HCT116 (cell line): ENCODE data around the gene MAPK8IP3. TPM values are rescaled to one million over a fixed set of nuclear protein-coding genes. Genes with fewer than 3 reads are reported as not detected.

ENCODE experiments used
- ATAC-seq: fragments of 200-7000 bp; cut with Tn5 transposase; 2 replicates; pipeline ENCODE4 v1.9.1; 2020; ENCODE audit warnings: mild to moderate bottlenecking, moderate library complexity
- BruUV-seq: library from RNA; stranded (reverse); fragments of 400-500 nt; replicated peaks from 2 replicates; lab custom pipeline; 2021; lab: Mats Ljungman, UMichigan
- CTCF ChIA-PET: fragments of 300-600 bp; sonication (Branson Sonifier 250); formaldehyde crosslinking; loops from one replicate; lab custom pipeline; 2021; ENCODE audit warnings: antibody characterized with exemption; lab: Charles Lee
- POLR2A ChIA-PET: fragments of 300-600, 350-600 bp; sonication (Branson Sonifier 250); formaldehyde crosslinking; loops from one replicate; lab custom pipeline; 2021; ENCODE audit warnings: antibody characterized with exemption; lab: Charles Lee
- RAD21 ChIA-PET, 2 experiments: fragments of 300-600 bp; sonication (Branson Sonifier 250); formaldehyde crosslinking; loops; one replicate each; lab custom pipeline; 2023; ENCODE audit warnings: low total read pairs in 2 of 2; ENCODE audit not compliant: uncharacterized antibody in 2 of 2, unreplicated experiment in 2 of 2, low non-redundant PET in 1 of 2; lab: Charles Lee
- DNase-seq: peaks from one replicate; pipeline ENCODE4 v3.0.0-alpha.2; 2010; ENCODE audit warnings: low read depth, low spot score
- H2AFZ ChIP-seq: fragments of 200-600 bp; shearing (Covaris generic), sonication (generic); 2 replicates; pipeline ENCODE4 v1.6.1; 2017; ENCODE audit warnings: low read depth, mixed run types, mixed read lengths, antibody characterized with exemption, low read length; ENCODE audit not compliant: poor library complexity, severe bottlenecking
- H3K27ac ChIP-seq: 2 replicates; pipeline ENCODE4 v1.5.1; 2012; ENCODE audit warnings: low read depth, low read length
- H3K27me3 ChIP-seq: fragments of 200-600 bp; sonication (generic); 2 replicates; pipeline ENCODE4 v1.6.1; 2016; ENCODE audit warnings: mixed run types, low read length, mixed read lengths; ENCODE audit not compliant: insufficient read depth
- H3K36me3 ChIP-seq, 2 experiments: fragments of 200-500 bp in 1 of 2; fragments of 200-600 bp in 1 of 2; sonication (Bioruptor generic) in 1 of 2; sonication (generic) in 1 of 2; 2 replicates each; pipeline versions ENCODE4 v1.5.1 to v1.6.1; 2014 to 2016; ENCODE audit warnings: low read length in 2 of 2, inconsistent platforms in 1 of 2, mixed read lengths in 1 of 2, mixed run types in 1 of 2; ENCODE audit not compliant: insufficient read depth in 2 of 2, control insufficient read depth in 1 of 2
- H3K4me1 ChIP-seq, 2 experiments: fragments of 200-600 bp in 1 of 2; sonication (generic) in 1 of 2; 2 replicates each; pipeline versions ENCODE4 v1.5.1 to v1.6.1; 2012 to 2017; ENCODE audit warnings: low read length in 2 of 2, inconsistent platforms in 1 of 2, mild to moderate bottlenecking in 1 of 2, mixed read lengths in 1 of 2, mixed run types in 1 of 2, moderate library complexity in 1 of 2; ENCODE audit not compliant: insufficient read depth in 2 of 2, control insufficient read depth in 1 of 2
- H3K4me2 ChIP-seq: fragments of 200-600 bp; sonication (generic); 2 replicates; pipeline ENCODE4 v1.6.1; 2017; ENCODE audit warnings: mixed run types, low read length, mixed read lengths
- H3K4me3 ChIP-seq, 2 experiments: fragments of 200-600 bp in 1 of 2; sonication (generic) in 1 of 2; replicated peaks in 1 of 2; 2 replicates each; pipeline ENCODE4 v1.5.1; 2011 to 2016; ENCODE audit warnings: low read length in 2 of 2, control low read depth in 1 of 2, low read depth in 1 of 2, mild to moderate bottlenecking in 1 of 2, mixed read lengths in 1 of 2, mixed run types in 1 of 2
- H3K79me2 ChIP-seq: fragments of 200-600 bp; sonication (generic); 2 replicates; pipeline ENCODE4 v1.6.1; 2017; ENCODE audit warnings: mild to moderate bottlenecking, mixed run types, low read length, moderate library complexity, mixed read lengths; ENCODE audit not compliant: insufficient read depth
- H3K9ac ChIP-seq: fragments of 200-600 bp; sonication (generic); 2 replicates; pipeline ENCODE4 v1.6.1; 2016; ENCODE audit warnings: low read length, mixed read lengths
- H3K9me2 ChIP-seq: fragments of 200-600 bp; sonication (generic), shearing (Covaris generic); 2 replicates; pipeline ENCODE4 v1.6.1; 2017; ENCODE audit warnings: mixed run types, mild to moderate bottlenecking, moderate library complexity; ENCODE audit not compliant: insufficient read depth
- H3K9me3 ChIP-seq, 2 experiments: fragments of 200-500 bp in 1 of 2; fragments of 200-600 bp in 1 of 2; sonication (Bioruptor generic) in 1 of 2; sonication (generic) in 1 of 2; 2 replicates each; pipeline ENCODE4 v1.6.1; 2014 to 2017; ENCODE audit warnings: low read length in 2 of 2, mixed read lengths in 2 of 2, inconsistent platforms in 1 of 2, low read depth in 1 of 2, mild to moderate bottlenecking in 1 of 2, mixed run types in 1 of 2, moderate library complexity in 1 of 2; ENCODE audit not compliant: control insufficient read depth in 1 of 2, insufficient read depth in 1 of 2
- H4K20me1 ChIP-seq: fragments of 200-600 bp; sonication (generic), shearing (Covaris generic); 2 replicates; pipeline ENCODE4 v1.6.1; 2017; ENCODE audit warnings: mixed run types, mild to moderate bottlenecking, moderate library complexity; ENCODE audit not compliant: insufficient read depth
- CEBPB ChIP-seq: IDR thresholded peaks from 2 replicates; pipeline ENCODE4 v1.6.1; 2012; ENCODE audit warnings: low read depth
- EZH2 ChIP-seq: fragments of 200-600 bp; sonication (generic); IDR thresholded peaks from 2 replicates; pipeline ENCODE4 v1.6.1; 2017; ENCODE audit warnings: antibody characterized with exemption, mixed run types
- FOSL1 ChIP-seq: IDR thresholded peaks from 2 replicates; pipeline ENCODE4 v1.6.1; 2012; ENCODE audit warnings: low read depth
- POLR2A ChIP-seq: IDR thresholded peaks from 2 replicates; pipeline ENCODE4 v1.7.0; 2011; ENCODE audit warnings: borderline replicate concordance; ENCODE audit not compliant: insufficient read depth, insufficient read length; ENCODE audit errors: extremely low read depth
- RAD21 ChIP-seq: IDR thresholded peaks from 2 replicates; pipeline ENCODE4 v1.6.1; 2012; ENCODE audit warnings: low read depth, mild to moderate bottlenecking
- SIN3A ChIP-seq: IDR thresholded peaks from 2 replicates; pipeline ENCODE4 v1.6.1; 2012; ENCODE audit warnings: low read depth
- SP1 ChIP-seq: IDR thresholded peaks from 2 replicates; pipeline ENCODE4 v1.6.1; 2012; ENCODE audit warnings: low read depth
- ZFX ChIP-seq: fragments of 450-650 bp; IDR thresholded peaks from 2 replicates; pipeline ENCODE4 v1.6.1; 2017
- intact Hi-C: fragments of 100-400 bp; cut with micrococcal nuclease; formaldehyde crosslinking; loops from 2 replicates; pipeline ENCODE4 v1.10.0; 2022
- total RNA-seq: library from RNA; stranded (reverse); gene quantifications from one replicate; pipeline ENCODE4 v1.2.1, GENCODE V29; 2021; ENCODE audit not compliant: unreplicated experiment
- TF ChIP-seq, protein P1 (sequence below): IDR thresholded peaks from 2 replicates; pipeline ENCODE4 v1.6.1; 2012
- TF ChIP-seq, protein P2 (sequence below): IDR thresholded peaks from 2 replicates; pipeline ENCODE4 v1.6.1; 2012
- TF ChIP-seq, protein P3 (sequence below): IDR thresholded peaks from 2 replicates; pipeline ENCODE4 v1.6.1; 2012; ENCODE audit warnings: low read depth
- TF ChIP-seq, protein P4 (sequence below), 3 experiments: fragments of 200-600 bp in 1 of 3; sonication (generic) in 1 of 3; IDR thresholded peaks in 2 of 3; conservative IDR thresholded peaks in 1 of 3; 2 replicates each; pipeline ENCODE4 v1.5.1; 2012 to 2017; ENCODE audit warnings: low read depth in 2 of 3, low read length in 2 of 3, antibody characterized with exemption in 1 of 3, borderline replicate concordance in 1 of 3, control low read depth in 1 of 3, mild to moderate bottlenecking in 1 of 3, mixed read lengths in 1 of 3, mixed run types in 1 of 3, moderate library complexity in 1 of 3; ENCODE audit not compliant: insufficient read depth in 1 of 3
- TF ChIP-seq, protein P5 (sequence below): IDR thresholded peaks from 2 replicates; pipeline ENCODE4 v1.6.1; 2011; ENCODE audit warnings: mild to moderate bottlenecking, low read length, moderate library complexity; ENCODE audit not compliant: insufficient replicate concordance; ENCODE audit errors: extremely low read depth

The MAPK8IP3 gene
- total RNA-seq, 1 experiment from 2014 or later: 75.3 TPM

DNA sequence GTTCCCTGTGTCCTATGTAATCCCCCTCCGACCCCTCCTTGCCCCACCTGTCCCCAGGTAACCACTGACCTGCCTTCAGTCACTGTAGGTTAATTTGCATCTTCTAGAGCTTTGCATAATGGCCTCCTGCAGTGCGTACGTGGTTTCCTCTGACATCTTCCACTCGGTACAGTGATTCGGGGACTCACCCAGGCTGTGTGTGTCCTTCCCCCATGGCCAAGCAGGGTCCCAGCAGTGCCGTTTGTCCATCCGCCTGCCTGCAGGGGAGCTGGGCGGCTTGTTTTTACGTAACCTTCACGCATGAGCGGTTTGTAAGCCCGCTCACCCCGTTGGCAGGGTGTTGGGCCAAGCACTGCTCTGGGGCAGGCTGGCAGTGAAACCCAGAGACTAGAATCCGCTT, 7.9 kb downstream of the MAPK8IP3 start:
- RAD21 ChIA-PET: no interaction called here
- Histone ChIP-seq H3K27ac (no peak overlapping the region), H3K9me3 (no peaks in the 10 kb centered on the region), H3K9me2 (no peaks in the 10 kb centered on the region), H3K4me3 (no peak overlapping the region), H3K4me2 (no peak overlapping the region), H4K20me1 (no peaks in the 10 kb centered on the region), H3K4me1 (peaks cover 17 to 23% of the 10 kb centered on the region in 2 experiments), H3K9ac (no peak overlapping the region), H3K79me2 (peaks cover 90% of the 10 kb centered on the region), H3K27me3 (no peaks in the 10 kb centered on the region), H2AFZ (no peak overlapping the region), H3K36me3 (no peaks in the 10 kb centered on the region)
- POLR2A ChIA-PET: no interaction called here
- TF ChIP-seq, protein P1, sequence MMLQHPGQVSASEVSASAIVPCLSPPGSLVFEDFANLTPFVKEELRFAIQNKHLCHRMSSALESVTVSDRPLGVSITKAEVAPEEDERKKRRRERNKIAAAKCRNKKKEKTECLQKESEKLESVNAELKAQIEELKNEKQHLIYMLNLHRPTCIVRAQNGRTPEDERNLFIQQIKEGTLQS: no peak
- TF ChIP-seq FOSL1: no peak
- DNase-seq: no peak
- BruUV-seq: no TSS peak
- CTCF ChIA-PET: no interaction called here
- ATAC-seq: no peak
- intact Hi-C loops: no loop called here

DNA sequence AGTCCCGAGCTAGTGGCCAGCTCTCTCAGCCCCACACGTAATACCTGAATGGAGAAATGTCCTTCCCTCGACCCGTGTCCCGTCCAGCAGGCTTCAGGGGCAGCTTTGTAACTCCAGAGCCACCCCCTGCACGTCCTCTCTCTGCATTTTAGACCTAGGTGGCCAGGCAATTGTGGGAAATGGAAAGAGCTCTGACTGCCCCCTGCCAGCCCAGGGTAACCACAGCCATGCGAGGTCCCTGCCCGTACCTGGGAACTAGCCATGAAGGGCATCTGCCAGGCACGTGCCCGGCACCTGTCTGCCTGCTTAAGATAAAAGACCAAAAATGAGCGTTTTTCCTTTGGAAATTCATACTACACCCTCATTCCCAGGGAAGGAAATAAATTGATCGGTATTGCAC, 9.2 kb downstream of the MAPK8IP3 start:
- H3K36me3 ChIP-seq: no peaks in the 10 kb centered on the region
- RAD21 ChIA-PET: no interaction called here
- H3K9me2 ChIP-seq: no peaks in the 10 kb centered on the region
- no peak overlapping the region for H3K27ac ChIP-seq
- DNase-seq: no peak
- H4K20me1 ChIP-seq: no peaks in the 10 kb centered on the region
- POLR2A ChIA-PET: interaction anchor here (1.1 kb wide), 1 partner anchor 9 kb away, joined by 3 read pairs; the partner anchor contains the start of gene MAPK8IP3
- no peak overlapping the region for H3K9ac ChIP-seq
- H3K4me1 ChIP-seq: peaks cover 29 to 36% of the 10 kb centered on the region in 2 experiments
- H3K4me3 ChIP-seq: no peak overlapping the region
- peaks cover 90% of the 10 kb centered on the region for H3K79me2 ChIP-seq
- no peaks in the 10 kb centered on the region for H3K9me3 ChIP-seq
- ATAC-seq: no peak
- CTCF ChIA-PET: interaction anchor here (1.2 kb wide), 1 partner anchor 10 kb away, joined by 5 read pairs; the partner anchor contains the start of gene MAPK8IP3
- H3K27me3 ChIP-seq: no peaks in the 10 kb centered on the region
- intact Hi-C loops: no loop called here
- BruUV-seq: no TSS peak
- no peak overlapping the region for H3K4me2 ChIP-seq
- H2AFZ ChIP-seq: no peak overlapping the region
- TF ChIP-seq SP1: no peak
- TF ChIP-seq, protein P2, sequence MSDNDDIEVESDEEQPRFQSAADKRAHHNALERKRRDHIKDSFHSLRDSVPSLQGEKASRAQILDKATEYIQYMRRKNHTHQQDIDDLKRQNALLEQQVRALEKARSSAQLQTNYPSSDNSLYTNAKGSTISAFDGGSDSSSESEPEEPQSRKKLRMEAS: no peak
- TF ChIP-seq, protein P3, sequence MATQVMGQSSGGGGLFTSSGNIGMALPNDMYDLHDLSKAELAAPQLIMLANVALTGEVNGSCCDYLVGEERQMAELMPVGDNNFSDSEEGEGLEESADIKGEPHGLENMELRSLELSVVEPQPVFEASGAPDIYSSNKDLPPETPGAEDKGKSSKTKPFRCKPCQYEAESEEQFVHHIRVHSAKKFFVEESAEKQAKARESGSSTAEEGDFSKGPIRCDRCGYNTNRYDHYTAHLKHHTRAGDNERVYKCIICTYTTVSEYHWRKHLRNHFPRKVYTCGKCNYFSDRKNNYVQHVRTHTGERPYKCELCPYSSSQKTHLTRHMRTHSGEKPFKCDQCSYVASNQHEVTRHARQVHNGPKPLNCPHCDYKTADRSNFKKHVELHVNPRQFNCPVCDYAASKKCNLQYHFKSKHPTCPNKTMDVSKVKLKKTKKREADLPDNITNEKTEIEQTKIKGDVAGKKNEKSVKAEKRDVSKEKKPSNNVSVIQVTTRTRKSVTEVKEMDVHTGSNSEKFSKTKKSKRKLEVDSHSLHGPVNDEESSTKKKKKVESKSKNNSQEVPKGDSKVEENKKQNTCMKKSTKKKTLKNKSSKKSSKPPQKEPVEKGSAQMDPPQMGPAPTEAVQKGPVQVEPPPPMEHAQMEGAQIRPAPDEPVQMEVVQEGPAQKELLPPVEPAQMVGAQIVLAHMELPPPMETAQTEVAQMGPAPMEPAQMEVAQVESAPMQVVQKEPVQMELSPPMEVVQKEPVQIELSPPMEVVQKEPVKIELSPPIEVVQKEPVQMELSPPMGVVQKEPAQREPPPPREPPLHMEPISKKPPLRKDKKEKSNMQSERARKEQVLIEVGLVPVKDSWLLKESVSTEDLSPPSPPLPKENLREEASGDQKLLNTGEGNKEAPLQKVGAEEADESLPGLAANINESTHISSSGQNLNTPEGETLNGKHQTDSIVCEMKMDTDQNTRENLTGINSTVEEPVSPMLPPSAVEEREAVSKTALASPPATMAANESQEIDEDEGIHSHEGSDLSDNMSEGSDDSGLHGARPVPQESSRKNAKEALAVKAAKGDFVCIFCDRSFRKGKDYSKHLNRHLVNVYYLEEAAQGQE: no peak
- TF ChIP-seq FOSL1: no peak
- TF ChIP-seq CEBPB: no peak
- no peak for TF ChIP-seq RAD21
- TF ChIP-seq EZH2: no peak
- TF ChIP-seq, protein P4, sequence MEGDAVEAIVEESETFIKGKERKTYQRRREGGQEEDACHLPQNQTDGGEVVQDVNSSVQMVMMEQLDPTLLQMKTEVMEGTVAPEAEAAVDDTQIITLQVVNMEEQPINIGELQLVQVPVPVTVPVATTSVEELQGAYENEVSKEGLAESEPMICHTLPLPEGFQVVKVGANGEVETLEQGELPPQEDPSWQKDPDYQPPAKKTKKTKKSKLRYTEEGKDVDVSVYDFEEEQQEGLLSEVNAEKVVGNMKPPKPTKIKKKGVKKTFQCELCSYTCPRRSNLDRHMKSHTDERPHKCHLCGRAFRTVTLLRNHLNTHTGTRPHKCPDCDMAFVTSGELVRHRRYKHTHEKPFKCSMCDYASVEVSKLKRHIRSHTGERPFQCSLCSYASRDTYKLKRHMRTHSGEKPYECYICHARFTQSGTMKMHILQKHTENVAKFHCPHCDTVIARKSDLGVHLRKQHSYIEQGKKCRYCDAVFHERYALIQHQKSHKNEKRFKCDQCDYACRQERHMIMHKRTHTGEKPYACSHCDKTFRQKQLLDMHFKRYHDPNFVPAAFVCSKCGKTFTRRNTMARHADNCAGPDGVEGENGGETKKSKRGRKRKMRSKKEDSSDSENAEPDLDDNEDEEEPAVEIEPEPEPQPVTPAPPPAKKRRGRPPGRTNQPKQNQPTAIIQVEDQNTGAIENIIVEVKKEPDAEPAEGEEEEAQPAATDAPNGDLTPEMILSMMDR (IDR thresholded peaks at IDR 0.05 in 2 of 3, conservative IDR thresholded peaks at IDR 0.05 in 1 of 3; ENCODE audit: borderline replicate concordance in 1 of 3, insufficient read depth in 1 of 3, low read depth in 2 of 3, low read length in 2 of 3): no peak
- TF ChIP-seq, protein P5, sequence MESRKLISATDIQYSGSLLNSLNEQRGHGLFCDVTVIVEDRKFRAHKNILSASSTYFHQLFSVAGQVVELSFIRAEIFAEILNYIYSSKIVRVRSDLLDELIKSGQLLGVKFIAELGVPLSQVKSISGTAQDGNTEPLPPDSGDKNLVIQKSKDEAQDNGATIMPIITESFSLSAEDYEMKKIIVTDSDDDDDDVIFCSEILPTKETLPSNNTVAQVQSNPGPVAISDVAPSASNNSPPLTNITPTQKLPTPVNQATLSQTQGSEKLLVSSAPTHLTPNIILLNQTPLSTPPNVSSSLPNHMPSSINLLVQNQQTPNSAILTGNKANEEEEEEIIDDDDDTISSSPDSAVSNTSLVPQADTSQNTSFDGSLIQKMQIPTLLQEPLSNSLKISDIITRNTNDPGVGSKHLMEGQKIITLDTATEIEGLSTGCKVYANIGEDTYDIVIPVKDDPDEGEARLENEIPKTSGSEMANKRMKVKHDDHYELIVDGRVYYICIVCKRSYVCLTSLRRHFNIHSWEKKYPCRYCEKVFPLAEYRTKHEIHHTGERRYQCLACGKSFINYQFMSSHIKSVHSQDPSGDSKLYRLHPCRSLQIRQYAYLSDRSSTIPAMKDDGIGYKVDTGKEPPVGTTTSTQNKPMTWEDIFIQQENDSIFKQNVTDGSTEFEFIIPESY: no peak
- TF ChIP-seq POLR2A: no peak
- no peak for TF ChIP-seq SIN3A
- TF ChIP-seq ZFX: no peak
